ENCODE results near the gene PSKH1.
"Not testable (repeated sequence)": the region's sequence is repeated elsewhere in the genome, so short reads cannot be mapped to it uniquely, and the experiment has no call there.

The PSKH1 gene

DNA sequence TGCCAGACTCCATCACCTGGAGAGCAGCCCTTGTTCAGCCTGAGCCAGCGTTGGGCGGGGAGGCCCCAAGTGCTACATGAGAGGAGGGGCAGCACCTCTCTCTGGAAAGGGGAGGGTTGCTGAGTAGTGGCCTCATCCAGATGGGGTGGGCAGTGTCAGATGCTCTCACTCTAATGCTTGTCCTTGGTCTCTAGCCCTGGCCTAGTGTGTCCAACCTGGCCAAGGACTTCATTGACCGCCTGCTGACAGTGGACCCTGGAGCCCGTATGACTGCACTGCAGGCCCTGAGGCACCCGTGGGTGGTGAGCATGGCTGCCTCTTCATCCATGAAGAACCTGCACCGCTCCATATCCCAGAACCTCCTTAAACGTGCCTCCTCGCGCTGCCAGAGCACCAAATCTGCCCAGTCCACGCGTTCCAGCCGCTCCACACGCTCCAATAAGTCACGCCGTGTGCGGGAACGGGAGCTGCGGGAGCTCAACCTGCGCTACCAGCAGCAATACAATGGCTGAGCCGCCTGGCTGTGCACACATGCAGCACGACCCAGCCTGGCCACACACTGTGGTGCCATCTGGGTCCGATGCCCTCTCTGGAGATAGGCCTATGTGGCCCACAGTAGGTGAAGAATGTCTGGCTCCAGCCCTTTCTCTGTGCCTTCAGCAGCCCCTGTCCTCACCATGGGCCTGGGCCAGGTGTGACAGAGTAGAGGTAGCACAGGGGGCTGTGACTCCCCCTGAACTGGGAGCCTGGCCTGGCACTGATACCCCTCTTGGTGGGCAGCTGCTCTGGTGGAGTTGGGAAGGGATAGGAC is 34.3 kb downstream of the PSKH1 start:
- no peak for DNase-seq

DNA sequence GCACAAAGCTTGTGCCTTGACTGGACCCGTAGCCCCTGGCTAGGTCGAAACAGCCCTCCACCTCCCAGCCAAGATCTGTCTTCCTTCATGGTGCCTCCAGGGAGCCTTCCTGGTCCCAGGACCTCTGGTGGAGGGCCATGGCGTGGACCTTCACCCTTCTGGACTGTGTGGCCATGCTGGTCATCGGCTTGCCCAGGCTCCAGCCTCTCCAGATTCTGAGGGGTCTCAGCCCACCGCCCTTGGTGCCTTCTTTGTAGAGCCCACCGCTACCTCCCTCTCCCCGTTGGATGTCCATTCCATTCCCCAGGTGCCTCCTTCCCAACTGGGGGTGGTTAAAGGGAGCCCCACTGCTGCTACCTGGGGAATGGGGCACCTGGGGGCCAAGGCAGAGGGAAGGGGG is 35.1 kb downstream of the PSKH1 start:
- no peak for DNase-seq

DNA sequence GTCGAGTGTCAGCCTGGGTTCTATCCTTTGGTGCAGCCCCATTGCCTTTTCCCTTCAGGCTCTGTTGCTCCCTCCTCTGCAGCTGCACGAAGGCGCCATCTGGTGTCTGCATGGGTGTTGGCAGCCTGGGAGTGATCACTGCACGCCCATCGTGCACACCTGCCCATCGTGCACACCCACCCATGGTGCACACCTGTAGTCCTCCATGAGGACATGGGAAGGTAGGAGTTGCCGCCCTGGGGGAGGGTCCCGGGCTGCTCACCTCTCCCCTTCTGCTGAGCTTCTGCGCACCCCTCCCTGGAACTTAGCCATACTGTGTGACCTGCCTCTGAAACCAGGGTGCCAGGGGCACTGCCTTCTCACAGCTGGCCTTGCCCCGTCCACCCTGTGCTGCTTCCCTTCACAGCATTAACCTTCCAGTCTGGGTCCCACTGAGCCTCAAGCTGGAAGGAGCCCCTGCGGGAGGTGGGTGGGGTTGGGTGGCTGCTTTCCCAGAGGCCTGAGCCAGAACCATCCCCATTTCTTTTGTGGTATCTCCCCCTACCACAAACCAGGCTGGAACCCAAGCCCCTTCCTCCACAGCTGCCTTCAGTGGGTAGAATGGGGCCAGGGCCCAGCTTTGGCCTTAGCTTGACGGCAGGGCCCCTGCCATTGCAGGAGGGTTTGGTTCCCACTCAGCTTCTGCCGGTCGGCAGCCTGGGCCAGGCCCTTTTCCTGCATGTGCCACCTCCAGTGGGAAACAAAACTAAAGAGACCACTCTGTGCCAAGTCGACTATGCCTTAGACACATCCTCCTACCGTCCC is 35.7 kb downstream of the PSKH1 start:
- peak; percentile 85 for DNase-seq

DNA sequence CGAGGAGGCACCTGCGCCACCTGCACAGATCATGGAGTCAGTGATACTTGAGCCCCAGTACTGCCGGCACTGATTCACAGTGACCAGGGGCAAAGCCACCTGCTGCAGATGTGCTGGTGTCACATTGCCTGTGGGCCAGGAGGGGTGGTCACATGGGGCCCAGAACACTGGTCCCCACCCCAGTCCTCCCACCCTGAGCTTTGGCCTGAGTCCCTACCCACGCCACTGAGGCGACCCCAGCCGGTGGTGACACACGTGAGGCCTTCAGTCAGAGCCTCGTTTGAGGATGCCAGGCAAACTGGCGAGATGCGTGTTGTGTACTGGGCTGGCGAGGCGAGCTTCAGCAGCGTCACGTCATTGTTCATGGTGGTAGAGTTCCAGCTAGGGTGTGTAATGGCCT is 37.1 kb downstream of the PSKH1 start:
- DNase-seq: no peak

DNA sequence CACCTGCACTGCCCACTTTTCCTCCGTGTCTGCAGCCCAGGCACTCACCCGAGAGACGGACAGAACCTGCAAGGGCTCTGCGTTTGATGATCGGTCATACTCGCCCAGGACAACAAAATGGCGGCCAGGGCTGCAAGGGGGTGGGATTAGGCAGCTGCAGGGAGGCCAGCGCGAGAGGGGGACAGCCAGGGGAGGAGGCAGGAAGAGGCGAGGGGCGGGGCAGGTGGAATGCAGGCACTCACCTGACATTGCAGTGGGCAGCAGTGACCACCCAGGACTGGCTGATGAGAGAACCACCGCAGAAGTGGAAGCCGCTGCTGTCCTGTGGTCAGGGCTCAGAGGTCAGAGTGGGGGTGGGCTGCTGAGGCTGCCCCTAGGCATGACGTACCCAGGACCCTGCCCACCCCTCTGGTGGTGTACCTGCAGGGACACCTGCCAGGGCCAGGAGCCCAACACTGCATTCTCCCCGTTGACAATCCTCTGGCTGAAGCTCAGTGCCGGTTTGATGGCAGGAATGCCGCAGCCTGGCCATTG is 37.7 kb downstream of the PSKH1 start:
- no peak for DNase-seq

DNA sequence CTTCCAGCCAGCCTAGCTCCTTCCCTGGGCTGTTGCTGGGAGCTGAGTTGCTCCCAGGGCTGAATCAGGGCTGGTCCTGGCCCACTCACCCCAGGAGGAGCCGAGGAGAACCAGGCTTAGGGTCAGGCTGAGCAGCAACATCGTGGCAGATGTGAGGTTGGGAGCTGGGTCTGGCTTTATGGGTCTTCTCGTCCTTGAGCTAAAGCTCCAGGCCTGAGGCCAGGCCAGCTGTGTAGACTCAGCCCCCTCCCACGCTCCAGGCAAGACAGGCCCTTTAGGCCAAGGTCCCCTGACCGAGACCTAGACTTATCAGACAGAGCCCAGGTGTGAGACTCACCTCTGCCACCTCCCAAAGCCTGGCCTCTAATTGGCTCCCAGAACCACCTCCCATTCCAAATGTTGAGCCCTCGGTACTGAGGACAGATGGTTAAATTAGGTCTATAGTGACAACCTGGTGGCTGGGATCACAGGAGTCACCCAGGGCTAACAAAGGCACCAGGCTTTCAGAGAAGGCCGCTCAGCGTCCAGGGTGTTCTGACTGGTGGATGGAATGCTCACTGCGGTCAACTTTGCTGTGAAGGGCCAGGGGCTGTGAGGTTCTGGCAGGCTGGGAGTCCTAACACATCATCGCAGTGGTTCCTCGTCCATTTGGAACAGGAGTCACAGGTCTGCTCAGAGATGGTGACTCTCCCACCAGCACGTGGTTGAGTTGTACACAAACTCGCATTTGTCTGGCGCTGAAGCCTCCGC is 38.8 kb downstream of the PSKH1 start, which contains the start of gene CTRL:
Gene CTRL, minus strand, starts transcription at position 151 of the 750 bp plus-strand sequence. Its CDS starts 10 bp downstream, at position 141.
- DNase-seq: no peak

DNA sequence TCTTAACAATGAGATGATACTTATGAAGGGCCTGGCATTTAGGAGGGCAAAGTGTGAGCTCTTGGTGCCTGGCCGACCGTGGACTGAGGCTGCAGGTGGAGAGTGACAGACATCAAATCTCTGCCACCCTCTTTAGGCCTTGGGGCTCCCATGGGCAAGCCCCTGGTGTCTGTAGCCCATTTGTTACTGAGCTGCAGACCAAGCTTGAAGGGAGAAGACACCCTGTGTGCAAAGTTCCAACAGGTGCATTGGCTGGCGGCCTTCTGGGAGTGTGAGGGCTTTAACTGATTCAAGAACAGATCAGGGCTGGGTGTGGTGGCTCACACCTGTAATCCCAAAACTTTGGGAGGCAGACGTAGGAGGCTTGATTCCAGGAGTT is 39.4 kb downstream of the PSKH1 start:
- DNase-seq: no peak

DNA sequence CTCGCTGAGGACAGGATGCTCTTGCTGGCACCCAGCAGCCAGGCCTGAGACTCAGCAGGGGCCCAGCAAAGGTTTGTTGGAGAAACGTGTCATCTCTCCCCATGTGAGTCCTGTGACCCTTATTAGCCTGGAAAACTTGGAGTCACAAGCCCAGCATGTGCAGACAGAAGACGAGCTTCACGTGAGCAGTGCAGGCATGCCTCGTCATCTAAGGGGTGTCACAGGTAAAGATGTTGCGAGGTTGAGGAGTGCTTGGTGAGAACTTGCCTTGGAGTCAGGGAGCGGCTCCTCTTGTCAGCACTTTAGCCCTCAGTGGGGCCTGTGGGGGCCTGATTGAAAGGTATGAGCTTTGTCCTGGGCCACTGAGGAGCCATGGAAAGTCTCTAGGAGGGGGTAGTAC is 40.8 kb downstream of the PSKH1 start:
- no peak for DNase-seq

DNA sequence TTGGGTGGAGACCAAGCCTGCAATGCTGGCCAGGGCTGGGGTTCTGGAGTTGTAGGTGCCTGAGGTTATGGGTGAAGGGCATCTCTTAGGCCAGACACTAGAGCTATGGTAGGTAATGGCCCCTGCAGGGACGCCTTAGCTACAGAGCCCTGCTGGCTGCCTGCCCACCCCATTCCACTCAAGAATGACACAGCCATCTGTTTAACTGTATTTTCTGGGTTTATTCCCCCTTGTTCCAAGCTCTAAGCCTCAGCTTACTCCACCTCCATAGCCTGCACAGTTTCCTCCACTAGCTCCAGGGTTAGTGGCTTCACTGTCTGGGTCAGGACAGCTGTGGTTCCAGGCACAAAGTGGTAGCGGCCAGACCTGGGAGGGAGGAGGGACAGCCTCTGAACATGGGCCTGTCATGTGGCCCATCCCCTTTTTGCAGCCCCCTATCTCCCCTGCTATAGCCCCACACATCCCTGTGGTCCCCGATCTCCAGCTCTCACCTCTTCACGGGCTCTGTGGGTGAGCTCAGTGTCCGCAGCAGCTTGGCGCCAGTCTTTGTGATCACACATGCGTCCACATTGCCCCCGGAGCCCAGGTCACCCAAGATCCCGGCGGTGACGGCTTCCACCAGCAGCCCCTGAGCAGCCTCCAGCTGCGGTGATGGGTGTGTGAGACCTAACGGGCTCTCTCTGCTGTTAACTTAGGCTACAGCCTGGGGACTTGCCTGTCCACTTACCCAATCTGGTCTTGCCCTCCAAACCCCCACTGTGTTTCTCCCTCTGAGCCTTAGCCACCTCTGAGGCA is 41.4 kb downstream of the PSKH1 start:
- no peak for DNase-seq

DNA sequence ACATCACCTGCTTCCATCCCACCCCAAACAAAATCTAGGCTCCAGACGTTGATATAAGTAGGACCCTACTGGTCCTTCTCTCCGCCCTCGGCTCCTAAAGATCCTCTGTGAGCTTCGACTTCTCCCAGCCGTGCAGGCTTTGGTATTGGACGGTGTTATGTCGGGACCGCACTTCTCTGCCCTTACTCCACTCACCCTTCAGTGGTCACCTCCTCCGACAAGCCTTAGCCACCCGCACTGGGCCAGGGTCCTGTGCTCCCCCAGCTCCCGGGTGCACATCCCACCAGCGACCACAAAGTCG is 42.0 kb downstream of the PSKH1 start:
- no peak for DNase-seq

DNA sequence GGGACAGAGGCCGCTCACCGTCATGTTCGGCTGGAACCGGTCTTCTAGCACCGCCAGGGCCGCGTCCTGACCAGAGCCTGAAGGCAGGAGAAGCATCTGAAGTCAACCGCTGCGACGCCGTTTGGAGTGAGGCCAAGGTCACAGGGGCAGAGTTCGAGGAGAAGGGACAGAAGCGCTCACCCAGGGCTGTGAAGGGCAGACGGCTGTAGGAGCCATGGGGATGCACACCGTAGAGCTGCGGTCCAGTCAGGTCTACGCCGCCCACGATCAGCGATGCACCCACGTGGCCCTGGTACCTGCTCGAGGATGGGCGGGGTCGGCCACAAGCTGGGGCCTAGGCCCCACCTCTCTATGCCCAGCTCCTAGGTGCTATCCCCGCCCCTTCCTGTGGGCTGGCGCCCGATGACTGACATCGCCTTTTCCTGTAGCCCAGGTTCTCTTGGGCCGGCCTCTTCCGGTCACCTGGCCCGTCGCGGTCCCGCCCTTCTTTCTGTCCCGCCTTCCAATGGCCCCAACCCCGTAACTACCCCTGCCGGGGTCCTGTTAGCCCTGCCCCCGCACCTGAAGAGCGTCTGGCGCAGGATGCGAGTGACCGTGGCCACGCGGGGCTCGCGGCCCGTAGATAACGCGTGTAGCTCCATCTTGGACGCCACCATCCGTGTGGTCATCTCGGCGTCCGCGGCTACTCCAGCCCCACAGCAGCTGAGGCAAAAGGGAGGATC is 42.5 kb downstream of the PSKH1 start:
- peak; percentile 99 for DNase-seq

DNA sequence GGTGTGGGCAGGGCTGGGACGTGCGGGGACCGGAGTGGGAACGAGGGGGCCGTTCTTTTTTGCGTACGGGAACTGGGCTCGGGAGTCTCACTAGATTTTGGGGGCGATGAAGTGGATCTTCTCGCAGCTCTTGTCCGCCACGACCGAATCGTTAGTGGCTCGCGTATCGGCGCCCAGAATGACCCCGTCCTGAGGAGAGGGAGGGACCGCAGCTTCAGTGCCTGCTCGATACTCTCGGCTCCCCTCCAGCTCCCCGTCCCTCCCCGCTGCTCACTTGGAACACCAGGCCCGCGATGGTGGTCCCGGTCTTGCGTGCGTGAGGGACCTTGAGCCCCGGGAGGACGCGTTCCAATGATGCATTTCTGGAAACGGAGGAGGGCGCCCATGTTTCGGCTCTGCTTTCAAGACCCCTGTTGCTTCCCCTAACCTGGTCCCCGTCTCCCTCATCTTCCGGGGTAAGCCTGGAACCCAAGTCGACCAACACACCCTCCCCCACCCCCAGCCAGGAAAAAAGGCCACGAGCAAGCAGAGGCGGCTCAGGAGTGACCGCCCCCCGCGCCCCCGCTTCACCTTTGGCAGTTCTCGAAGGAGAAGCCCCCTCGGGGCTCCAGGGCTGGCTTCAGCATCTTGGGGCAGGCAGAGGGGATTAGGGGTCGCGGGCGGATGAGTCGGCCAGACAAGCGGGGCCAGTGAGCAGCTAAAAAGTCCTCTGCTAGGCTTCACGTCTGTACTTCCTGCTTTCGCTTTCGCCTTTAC is 43.2 kb downstream of the PSKH1 start, which contains the start of gene PSMB10:
Gene PSMB10, minus strand, starts transcription at position 727 of the 756 bp plus-strand sequence. Its CDS starts 101 bp downstream, at position 626.
- peak; percentile 67 for DNase-seq

DNA sequence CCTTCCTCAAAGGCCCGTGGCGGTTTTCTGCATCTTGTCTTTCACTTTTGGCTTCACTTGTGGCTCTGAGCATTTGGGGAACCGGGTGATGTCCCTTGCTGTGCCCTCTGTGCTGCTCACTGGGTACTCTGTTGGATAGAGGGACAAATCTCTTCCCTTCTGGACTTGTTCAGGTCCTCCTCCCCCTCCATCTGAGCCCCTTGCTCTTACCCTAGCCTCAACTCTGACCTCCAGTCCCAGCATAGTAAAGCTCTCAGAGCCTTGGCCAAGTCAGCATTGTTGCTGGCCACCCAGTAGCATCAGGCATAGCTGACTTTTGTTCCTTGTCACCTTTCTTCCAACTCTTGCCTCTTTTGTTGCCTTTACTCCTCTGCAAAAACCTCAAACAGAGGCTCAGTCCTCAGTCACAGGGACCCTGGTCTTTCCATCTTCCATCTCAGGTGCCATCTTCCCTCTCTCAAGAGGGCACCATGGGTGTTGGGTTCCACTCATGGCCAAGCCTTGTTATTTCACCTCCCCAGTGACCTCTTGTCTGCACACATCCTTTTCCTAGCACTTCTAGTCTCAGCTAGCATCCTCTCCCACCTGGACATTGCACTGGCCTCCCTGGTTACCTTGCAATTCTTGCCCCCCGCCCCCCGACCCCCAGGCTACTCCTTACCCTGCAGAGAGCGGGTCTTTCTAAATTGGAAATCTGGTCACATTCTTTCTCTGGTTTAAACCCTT is 44.0 kb downstream of the PSKH1 start:
- peak; percentile 93 for DNase-seq

DNA sequence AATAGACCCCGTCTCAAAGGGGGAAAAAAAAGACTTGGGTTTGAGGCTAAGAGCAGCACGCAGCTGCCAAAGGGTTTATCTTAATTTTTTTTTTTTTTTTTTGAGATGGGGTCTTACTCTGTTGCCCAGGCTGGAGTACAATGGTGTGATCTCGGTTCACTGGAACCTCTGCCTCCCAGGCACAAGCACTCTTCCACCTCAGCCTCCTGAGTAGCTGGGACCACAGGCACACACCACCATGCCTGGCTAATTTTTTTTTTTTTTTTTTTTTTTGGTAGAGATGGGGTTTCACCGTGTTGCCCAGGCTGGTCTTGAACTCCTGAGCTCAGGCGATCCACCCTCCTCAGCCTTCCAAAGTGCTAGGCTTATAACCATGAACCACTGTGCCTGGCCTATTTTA is 44.7 kb downstream of the PSKH1 start:
- DNase-seq: not testable (repeated sequence)

DNA sequence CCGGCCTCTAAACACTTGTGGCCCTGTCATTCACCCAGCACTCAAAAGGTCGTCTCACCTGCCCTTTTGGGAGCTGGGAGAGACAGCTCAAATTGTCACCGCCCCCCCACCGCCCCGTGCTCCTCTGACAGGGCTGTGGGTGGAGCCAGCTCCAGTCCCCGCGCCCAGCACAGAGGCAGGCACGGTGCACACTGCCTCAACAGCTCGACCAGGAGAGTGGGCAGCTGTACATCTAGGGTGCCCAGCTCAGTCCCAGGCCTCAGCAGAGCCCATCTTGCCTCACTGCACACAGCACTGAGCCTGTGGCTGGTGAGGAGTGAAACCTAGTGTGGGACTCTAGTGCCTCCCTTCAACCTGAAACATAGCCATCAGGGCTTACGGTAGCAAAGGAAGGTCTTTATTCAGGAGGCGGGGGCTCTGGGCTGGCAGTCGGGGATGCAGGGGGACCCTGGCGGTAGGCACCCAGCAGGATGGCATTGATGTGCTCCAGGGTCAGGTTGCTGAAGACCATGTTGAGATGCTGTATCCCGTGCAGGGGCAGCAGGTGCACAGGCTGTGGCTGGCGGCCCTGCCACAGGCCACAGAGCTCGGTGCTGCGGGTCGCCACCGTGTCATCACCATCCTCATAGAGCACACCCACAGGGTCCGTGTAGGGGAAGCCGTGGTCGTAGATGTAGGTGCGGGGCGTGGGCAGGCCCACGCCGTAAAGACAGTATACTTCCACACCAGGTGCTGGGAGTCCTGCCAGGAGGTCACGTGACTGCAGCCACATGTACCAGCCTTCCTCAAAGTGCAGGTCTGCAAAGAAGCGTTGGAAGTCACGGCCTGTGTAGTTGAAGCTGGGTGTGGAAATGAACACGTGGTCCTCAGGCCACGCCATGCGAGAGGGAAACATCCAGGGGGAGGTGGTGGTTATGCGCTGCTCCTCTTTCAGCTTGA is 46.7 kb downstream of the PSKH1 start:
- peak; percentile 55 for DNase-seq

DNA sequence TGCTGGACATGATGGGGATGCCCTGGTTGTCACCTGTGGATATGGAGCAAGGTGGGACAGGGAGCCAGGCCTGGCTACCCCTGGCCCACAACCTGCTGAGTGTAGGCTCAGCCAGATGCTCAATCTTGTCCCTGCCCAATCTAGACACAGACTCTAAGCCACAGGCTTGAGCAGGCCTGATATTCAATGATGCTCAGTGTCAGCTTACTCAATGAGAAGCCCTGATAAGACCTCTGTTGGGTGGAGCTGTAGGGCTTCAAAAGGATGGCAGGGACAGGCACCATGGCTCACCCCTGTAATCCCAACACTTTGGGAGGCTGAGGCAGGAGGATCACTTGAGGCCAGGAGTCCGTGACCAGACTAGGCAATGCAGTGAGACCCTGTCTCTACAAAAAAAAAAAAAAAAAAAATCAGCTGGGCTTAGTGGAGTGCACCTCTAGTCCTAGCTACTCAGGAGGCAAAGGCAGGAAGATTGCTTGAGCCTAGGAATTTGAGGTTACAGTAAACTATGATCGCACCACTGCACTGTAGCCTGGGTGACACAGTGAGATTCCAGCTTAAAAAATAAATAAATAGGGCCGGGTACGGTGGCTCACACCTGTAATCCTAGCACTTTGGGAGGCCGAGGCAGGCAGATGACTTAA is 47.5 kb downstream of the PSKH1 start:
- DNase-seq: peak; percentile 76

DNA sequence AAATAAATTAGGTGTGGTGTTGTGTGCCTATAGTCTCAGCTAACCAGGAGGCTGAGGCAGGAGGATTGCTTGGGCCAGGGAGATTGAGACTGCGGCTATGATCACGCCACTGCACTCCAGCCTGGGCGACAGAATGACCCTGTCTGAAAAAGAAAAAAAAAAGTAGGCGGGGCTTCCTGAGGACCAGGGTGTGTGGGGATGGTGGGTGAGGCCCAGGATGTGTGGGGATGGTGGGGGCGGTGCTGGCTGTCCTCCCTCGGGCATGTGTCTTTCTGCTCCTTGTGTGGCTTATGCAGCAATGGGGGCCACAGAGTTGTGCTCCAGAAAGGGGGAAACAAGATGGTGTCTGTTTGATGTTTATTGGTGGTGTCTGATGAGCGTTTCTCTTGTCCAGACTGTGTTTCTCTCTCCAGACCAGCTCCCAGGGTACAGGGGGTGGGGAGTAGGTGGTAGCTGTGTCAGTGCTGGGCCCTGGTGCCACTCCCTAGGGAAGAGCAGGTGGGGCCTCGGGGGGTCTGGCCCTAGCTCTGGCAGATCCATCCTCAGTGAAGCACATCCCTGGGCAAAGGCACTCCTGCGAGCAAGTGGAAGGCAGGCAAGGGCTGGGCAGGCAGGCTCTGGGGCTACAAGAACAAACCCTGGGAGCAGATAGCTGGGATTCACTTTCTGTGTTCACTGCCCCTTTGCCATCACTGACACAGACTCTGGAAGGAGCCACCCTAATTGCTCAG is 48.6 kb downstream of the PSKH1 start:
- peak; percentile 31 for DNase-seq

DNA sequence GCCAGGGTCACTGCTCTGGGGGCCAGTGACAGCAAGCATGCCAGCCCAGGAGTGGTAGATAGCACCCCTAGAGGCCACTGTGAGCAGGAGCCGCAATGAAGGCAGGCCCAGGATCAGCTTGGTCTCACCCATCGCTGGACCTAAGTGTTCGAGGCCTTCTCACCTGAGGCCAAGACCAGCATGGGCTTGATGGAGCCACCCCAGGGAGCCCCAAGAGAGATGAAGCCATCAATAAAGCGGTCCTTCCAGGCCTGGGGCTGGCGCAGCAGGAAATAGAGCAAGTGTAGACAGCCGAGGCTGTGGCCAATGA is 49.1 kb downstream of the PSKH1 start:
- DNase-seq: peak; percentile 76
